HepG2 (cell line): Measurements from ENCODE around the gene GABRB1.

ENCODE experiments used
- ARNT2 ChIP-seq: sonication (generic); formaldehyde crosslinking; IDR thresholded peaks from 2 replicates; pipeline ENCODE4 v1.8.0; 2022; ENCODE audit warnings: mild to moderate bottlenecking, low read depth, missing genetic modification reagents, moderate library complexity
- E2F1 ChIP-seq: sonication (generic); formaldehyde crosslinking; IDR thresholded peaks from 2 replicates; pipeline ENCODE4 v1.5.0; 2020; ENCODE audit warnings: missing genetic modification reagents
- ELF4 ChIP-seq: sonication (generic); formaldehyde crosslinking; IDR thresholded peaks from 2 replicates; pipeline ENCODE4 v1.5.0; 2020; ENCODE audit warnings: missing genetic modification reagents, mild to moderate bottlenecking, moderate library complexity, borderline replicate concordance
- EZH2 ChIP-seq: conservative IDR thresholded peaks from 2 replicates; pipeline ENCODE4 v1.6.1; 2012; ENCODE audit warnings: mild to moderate bottlenecking, low read depth, low read length, moderate library complexity
- FOSL1 ChIP-seq: sonication (generic); formaldehyde crosslinking; IDR thresholded peaks from 2 replicates; pipeline ENCODE4 v1.9.0; 2021; ENCODE audit warnings: missing genetic modification reagents, borderline replicate concordance
- HNRNPH1 ChIP-seq: fragments of 200-400 bp; formaldehyde crosslinking; optimal IDR thresholded peaks from 2 replicates; pipeline ENCODE3; 2017; ENCODE audit warnings: mild to moderate bottlenecking, low read depth, low read length
- HOXD1 ChIP-seq: sonication (generic); formaldehyde crosslinking; IDR thresholded peaks from 2 replicates; pipeline ENCODE4 v1.5.0; 2020; ENCODE audit warnings: missing genetic modification reagents
- POLR2AphosphoS5 ChIP-seq: IDR thresholded peaks from 2 replicates; pipeline ENCODE4 v1.6.1; 2012; ENCODE audit warnings: low read depth, low read length
- RAD21 ChIP-seq: fragments of 450-650 bp; formaldehyde crosslinking; IDR thresholded peaks from 2 replicates; pipeline ENCODE4 v1.5.0; 2020; ENCODE audit warnings: mild to moderate bottlenecking
- SKIL ChIP-seq: sonication (generic); formaldehyde crosslinking; IDR thresholded peaks from 2 replicates; pipeline ENCODE4 v1.8.0; 2022; ENCODE audit warnings: missing genetic modification reagents, mild to moderate bottlenecking, moderate library complexity, borderline replicate concordance
- ZBTB1 ChIP-seq: sonication (generic); formaldehyde crosslinking; IDR thresholded peaks from 2 replicates; pipeline ENCODE4 v1.4.0; 2020; ENCODE audit warnings: missing genetic modification reagents, borderline replicate concordance
- ZNF331 ChIP-seq: sonication (generic); formaldehyde crosslinking; IDR thresholded peaks from 2 replicates; pipeline ENCODE4 v1.4.0; 2020; ENCODE audit warnings: missing genetic modification reagents

- TF ChIP-seq ZBTB1 (CRISPR knock-in tag) (no peak), E2F1 (no peak), ELF4 (CRISPR knock-in tag) (no peak), EZH2 (no peak), HOXD1 (CRISPR knock-in tag) (no peak), FOSL1 (CRISPR knock-in tag) (no peak), ARNT2 (CRISPR knock-in tag) (no peak), HNRNPH1 (no peak), POLR2AphosphoS5 (no peak), SKIL (CRISPR knock-in tag) (no peak), ZNF331 (CRISPR knock-in tag) (no peak), RAD21 (CRISPR knock-in tag) (no peak)
These were observed 232.4 kb downstream of the GABRB1 start for GRCh38 chr4:47263721-47264120.
